Lower leg skin (tissue), 3 donors: ENCODE measurements around the gene DNAJC24.
"Not testable (repeated sequence)": the region's sequence is repeated elsewhere in the genome, so short reads cannot be mapped to it uniquely, and the experiment has no call there.

Experiments used
- POLR2A ChIP-seq, 2 donors: fragments of 450-650 bp; IDR thresholded peaks; one replicate each; pipeline ENCODE4 v1.6.1; 2016 to 2017; ENCODE audit warnings: antibody characterized with exemption in 2 of 2, mild to moderate bottlenecking in 1 of 2, moderate library complexity in 1 of 2
- TF ChIP-seq, protein P1 (sequence below), 3 donors: fragments of 450-650 bp; IDR thresholded peaks; one replicate each; pipeline ENCODE4 v1.5.1; 2016; ENCODE audit warnings: antibody characterized with exemption in 3 of 3, mild to moderate bottlenecking in 3 of 3, moderate library complexity in 2 of 3

DNA sequence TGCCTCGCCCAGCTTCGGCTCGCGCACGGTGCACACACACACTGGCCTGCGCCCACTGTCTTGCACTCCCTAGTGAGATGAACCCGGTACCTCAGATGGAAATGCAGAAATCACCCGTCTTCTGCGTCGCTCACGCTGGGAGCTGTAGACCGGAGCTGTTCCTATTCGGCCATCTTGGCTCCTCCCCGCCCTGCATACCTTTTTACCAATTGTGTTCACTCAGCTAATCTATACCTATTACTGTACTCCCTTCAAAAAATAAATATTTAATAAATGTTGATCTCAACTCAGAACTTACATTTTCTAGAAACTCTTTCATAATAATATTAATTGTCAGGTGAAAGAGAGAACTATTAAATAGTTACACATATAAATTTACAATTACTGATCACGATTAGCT, 48.2 kb upstream of the DNAJC24 start:
- TF ChIP-seq, protein P1, sequence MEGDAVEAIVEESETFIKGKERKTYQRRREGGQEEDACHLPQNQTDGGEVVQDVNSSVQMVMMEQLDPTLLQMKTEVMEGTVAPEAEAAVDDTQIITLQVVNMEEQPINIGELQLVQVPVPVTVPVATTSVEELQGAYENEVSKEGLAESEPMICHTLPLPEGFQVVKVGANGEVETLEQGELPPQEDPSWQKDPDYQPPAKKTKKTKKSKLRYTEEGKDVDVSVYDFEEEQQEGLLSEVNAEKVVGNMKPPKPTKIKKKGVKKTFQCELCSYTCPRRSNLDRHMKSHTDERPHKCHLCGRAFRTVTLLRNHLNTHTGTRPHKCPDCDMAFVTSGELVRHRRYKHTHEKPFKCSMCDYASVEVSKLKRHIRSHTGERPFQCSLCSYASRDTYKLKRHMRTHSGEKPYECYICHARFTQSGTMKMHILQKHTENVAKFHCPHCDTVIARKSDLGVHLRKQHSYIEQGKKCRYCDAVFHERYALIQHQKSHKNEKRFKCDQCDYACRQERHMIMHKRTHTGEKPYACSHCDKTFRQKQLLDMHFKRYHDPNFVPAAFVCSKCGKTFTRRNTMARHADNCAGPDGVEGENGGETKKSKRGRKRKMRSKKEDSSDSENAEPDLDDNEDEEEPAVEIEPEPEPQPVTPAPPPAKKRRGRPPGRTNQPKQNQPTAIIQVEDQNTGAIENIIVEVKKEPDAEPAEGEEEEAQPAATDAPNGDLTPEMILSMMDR (IDR thresholded peaks at IDR 0.05) = not testable (repeated sequence)
- not testable (repeated sequence) for TF ChIP-seq POLR2A (IDR thresholded peaks at IDR 0.05)
